IMR-90 (cell line): ENCODE data around the gene KLHL20.

Source experiments
- BHLHE40 ChIP-seq: fragments of 150-350 bp; IDR thresholded peaks from 2 replicates; pipeline ENCODE4 v1.6.1; 2016; ENCODE audit warnings: mild to moderate bottlenecking, low read depth, low read length
- CEBPB ChIP-seq: IDR thresholded peaks from 2 replicates; pipeline ENCODE4 v1.6.1; 2012; ENCODE audit warnings: low read depth, low read length, improper control_type of control experiment
- CTCF ChIP-seq: conservative IDR thresholded peaks from 2 replicates; pipeline ENCODE4 v1.5.1; 2012; ENCODE audit warnings: mild to moderate bottlenecking, low read depth, low read length, improper control_type of control experiment
- MAFK ChIP-seq: IDR thresholded peaks from 2 replicates; pipeline ENCODE4 v1.6.1; 2012; ENCODE audit warnings: low read depth, low read length, improper control_type of control experiment
- MAZ ChIP-seq: IDR thresholded peaks from 2 replicates; pipeline ENCODE4 v1.6.1; 2012; ENCODE audit warnings: low read depth, mild to moderate bottlenecking, low read length, improper control_type of control experiment, moderate library complexity, borderline replicate concordance
- POLR2A ChIP-seq: IDR thresholded peaks from 2 replicates; pipeline ENCODE4 v1.6.1; 2012; ENCODE audit warnings: mild to moderate bottlenecking, low read depth, low read length
- RAD21 ChIP-seq: IDR thresholded peaks from 2 replicates; pipeline ENCODE4 v1.6.1; 2012; ENCODE audit warnings: low read length, improper control_type of control experiment
- RFX5 ChIP-seq: IDR thresholded peaks from 2 replicates; pipeline ENCODE4 v1.8.0; 2012; ENCODE audit warnings: low read depth, mild to moderate bottlenecking, low read length, moderate library complexity
- SMC3 ChIP-seq: fragments of 150-350 bp; IDR thresholded peaks from 2 replicates; pipeline ENCODE4 v1.6.1; 2016; ENCODE audit warnings: low read depth, mild to moderate bottlenecking, antibody characterized with exemption, low read length, moderate library complexity
- USF2 ChIP-seq: fragments of 150-350 bp; IDR thresholded peaks from 2 replicates; pipeline ENCODE4 v1.6.1; 2017; ENCODE audit warnings: mild to moderate bottlenecking, antibody characterized with exemption, low read length, low read depth
- TF ChIP-seq, protein P1 (sequence below): fragments of 150-350 bp; IDR thresholded peaks from 2 replicates; pipeline ENCODE4 v1.6.1; 2016; ENCODE audit warnings: low read depth, mild to moderate bottlenecking, low read length, moderate library complexity, borderline replicate concordance

DNA sequence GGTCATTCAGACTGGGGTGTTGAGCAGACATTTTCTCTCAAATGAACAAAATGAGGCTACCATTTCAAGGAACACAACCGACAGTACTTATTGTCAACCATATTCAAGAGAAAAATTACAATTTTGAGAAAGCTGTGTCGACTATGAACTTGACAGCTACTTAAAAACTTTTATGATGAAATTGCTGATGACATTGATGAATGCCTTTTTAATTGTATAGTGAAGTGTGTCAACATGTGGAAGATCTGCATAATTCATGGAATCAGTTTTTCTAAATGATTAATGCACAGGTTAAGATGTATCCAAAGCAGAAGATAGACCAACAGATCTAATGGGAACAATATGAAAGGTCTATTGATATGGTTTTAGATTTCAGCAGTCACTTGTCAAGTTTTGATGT is 75.1 kb downstream of the KLHL20 start:
- TF ChIP-seq SMC3: no peak
- TF ChIP-seq CTCF: no peak
- TF ChIP-seq POLR2A: no peak
- TF ChIP-seq RAD21: no peak
- TF ChIP-seq RFX5: no peak
- TF ChIP-seq, protein P1, sequence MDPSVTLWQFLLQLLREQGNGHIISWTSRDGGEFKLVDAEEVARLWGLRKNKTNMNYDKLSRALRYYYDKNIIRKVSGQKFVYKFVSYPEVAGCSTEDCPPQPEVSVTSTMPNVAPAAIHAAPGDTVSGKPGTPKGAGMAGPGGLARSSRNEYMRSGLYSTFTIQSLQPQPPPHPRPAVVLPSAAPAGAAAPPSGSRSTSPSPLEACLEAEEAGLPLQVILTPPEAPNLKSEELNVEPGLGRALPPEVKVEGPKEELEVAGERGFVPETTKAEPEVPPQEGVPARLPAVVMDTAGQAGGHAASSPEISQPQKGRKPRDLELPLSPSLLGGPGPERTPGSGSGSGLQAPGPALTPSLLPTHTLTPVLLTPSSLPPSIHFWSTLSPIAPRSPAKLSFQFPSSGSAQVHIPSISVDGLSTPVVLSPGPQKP: no peak
- TF ChIP-seq MAZ: no peak
- no peak for TF ChIP-seq BHLHE40
- TF ChIP-seq USF2: no peak
- TF ChIP-seq CEBPB: no peak
- no peak for TF ChIP-seq MAFK
